Measurements from ENCODE around the gene CST4. TPM values are rescaled to one million over a fixed set of nuclear protein-coding genes. Genes with fewer than 3 reads are reported as not detected.

Gene CST4
- polyA plus RNA-seq, 1 of the 3 experiments (the other 2 are of a cell fraction): not detected

DNA sequence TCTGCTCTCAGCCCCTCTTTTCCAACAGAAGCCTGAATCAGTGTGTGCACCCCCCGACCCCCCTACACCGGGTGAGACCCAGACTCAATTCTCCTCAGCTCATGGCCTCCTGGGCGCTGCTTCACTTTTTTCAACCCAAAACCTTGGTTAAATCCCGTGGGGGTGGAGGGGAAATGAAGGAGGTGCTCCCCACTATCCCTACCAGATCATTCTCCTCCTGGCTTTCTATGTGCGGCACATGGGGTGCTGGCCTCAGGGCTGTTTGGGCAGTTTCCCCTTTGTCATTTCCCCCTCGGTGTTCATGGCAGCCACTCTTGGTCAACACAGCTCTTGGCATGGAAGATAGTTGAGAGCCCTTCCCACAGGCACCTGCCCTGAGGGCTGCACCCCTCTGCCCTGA lies 4.6 kb downstream of the CST4 start:
- Histone ChIP-seq H3K4me1 (ENCODE audit: control insufficient read depth in 1 of 2, insufficient read depth in 2 of 2, low read depth in 1 of 2, low read length in 1 of 2) (no peaks in the 10 kb centered on the region), H3F3A (replicated peaks; ENCODE audit: insufficient read depth) (no peaks in the 10 kb centered on the region), H3K4me2 (no peak overlapping the region), H3K9ac (no peak overlapping the region), H2AFZ (ENCODE audit: low read depth) (no peak overlapping the region), H3K27ac (ENCODE audit: low read depth in 2 of 2, low read length in 1 of 2) (no peak overlapping the region), H3K4me3 (ENCODE audit: low read depth in 2 of 2, low read length in 1 of 2) (no peak overlapping the region), H3K27me3 (ENCODE audit: insufficient read depth) (no peaks in the 10 kb centered on the region; the same call in 1 of the 2 replicates), H3K36me3 (replicated peaks in 1 of 2; ENCODE audit: control insufficient read depth in 1 of 2, insufficient read depth in 2 of 2, low read length in 1 of 2) (no peaks in the 10 kb centered on the region), H3K79me2 (ENCODE audit: insufficient read depth) (no peaks in the 10 kb centered on the region), H4K20me1 (ENCODE audit: insufficient read depth) (no peaks in the 10 kb centered on the region), H3K9me2 (no peaks in the 10 kb centered on the region), H3K9me3 (no peaks in the 10 kb centered on the region)
- ChIA-PET CTCF (no interaction called here), POLR2A (no interaction called here)
- 14% methylated on average over 5 of the region's 6 CpGs for WGBS (ENCODE audit: low lambda C conversion rate)
- no peak for DNase-seq
- TF ChIP-seq FOSL2 (IDR thresholded peaks at IDR 0.05; ENCODE audit: borderline replicate concordance, low read depth) (no peak), TCF12 (IDR thresholded peaks at IDR 0.05) (no peak), CTCF (IDR thresholded peaks at IDR 0.05) (no peak), RFX5 (IDR thresholded peaks at IDR 0.05; ENCODE audit: low read length) (no peak), TAF1 (IDR thresholded peaks at IDR 0.05; ENCODE audit: borderline replicate concordance, low read depth, low read length) (no peak), FOXM1 (IDR thresholded peaks at IDR 0.05; ENCODE audit: low read depth) (no peak), SMC3 (IDR thresholded peaks at IDR 0.05; ENCODE audit: low read depth, low read length) (no peak), FOXJ3 (CRISPR knock-in tag; IDR thresholded peaks at IDR 0.05) (no peak), GABPA (IDR thresholded peaks at IDR 0.05; ENCODE audit: low read depth) (no peak), JUND (IDR thresholded peaks at IDR 0.05) (no peak), EZH2phosphoT487 (IDR thresholded peaks at IDR 0.05; ENCODE audit: borderline replicate concordance, low read depth) (no peak), ELF1 (IDR thresholded peaks at IDR 0.05) (no peak), TEAD4 (IDR thresholded peaks at IDR 0.05; ENCODE audit: borderline replicate concordance, insufficient read depth) (no peak)
- TF ChIP-seq, protein P1, sequence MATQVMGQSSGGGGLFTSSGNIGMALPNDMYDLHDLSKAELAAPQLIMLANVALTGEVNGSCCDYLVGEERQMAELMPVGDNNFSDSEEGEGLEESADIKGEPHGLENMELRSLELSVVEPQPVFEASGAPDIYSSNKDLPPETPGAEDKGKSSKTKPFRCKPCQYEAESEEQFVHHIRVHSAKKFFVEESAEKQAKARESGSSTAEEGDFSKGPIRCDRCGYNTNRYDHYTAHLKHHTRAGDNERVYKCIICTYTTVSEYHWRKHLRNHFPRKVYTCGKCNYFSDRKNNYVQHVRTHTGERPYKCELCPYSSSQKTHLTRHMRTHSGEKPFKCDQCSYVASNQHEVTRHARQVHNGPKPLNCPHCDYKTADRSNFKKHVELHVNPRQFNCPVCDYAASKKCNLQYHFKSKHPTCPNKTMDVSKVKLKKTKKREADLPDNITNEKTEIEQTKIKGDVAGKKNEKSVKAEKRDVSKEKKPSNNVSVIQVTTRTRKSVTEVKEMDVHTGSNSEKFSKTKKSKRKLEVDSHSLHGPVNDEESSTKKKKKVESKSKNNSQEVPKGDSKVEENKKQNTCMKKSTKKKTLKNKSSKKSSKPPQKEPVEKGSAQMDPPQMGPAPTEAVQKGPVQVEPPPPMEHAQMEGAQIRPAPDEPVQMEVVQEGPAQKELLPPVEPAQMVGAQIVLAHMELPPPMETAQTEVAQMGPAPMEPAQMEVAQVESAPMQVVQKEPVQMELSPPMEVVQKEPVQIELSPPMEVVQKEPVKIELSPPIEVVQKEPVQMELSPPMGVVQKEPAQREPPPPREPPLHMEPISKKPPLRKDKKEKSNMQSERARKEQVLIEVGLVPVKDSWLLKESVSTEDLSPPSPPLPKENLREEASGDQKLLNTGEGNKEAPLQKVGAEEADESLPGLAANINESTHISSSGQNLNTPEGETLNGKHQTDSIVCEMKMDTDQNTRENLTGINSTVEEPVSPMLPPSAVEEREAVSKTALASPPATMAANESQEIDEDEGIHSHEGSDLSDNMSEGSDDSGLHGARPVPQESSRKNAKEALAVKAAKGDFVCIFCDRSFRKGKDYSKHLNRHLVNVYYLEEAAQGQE (IDR thresholded peaks at IDR 0.05; ENCODE audit: low read depth, low read length): no peak
- TF ChIP-seq, protein P2, sequence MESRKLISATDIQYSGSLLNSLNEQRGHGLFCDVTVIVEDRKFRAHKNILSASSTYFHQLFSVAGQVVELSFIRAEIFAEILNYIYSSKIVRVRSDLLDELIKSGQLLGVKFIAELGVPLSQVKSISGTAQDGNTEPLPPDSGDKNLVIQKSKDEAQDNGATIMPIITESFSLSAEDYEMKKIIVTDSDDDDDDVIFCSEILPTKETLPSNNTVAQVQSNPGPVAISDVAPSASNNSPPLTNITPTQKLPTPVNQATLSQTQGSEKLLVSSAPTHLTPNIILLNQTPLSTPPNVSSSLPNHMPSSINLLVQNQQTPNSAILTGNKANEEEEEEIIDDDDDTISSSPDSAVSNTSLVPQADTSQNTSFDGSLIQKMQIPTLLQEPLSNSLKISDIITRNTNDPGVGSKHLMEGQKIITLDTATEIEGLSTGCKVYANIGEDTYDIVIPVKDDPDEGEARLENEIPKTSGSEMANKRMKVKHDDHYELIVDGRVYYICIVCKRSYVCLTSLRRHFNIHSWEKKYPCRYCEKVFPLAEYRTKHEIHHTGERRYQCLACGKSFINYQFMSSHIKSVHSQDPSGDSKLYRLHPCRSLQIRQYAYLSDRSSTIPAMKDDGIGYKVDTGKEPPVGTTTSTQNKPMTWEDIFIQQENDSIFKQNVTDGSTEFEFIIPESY (IDR thresholded peaks at IDR 0.05; ENCODE audit: borderline replicate concordance, low read depth): no peak
- TF ChIP-seq, protein P3, sequence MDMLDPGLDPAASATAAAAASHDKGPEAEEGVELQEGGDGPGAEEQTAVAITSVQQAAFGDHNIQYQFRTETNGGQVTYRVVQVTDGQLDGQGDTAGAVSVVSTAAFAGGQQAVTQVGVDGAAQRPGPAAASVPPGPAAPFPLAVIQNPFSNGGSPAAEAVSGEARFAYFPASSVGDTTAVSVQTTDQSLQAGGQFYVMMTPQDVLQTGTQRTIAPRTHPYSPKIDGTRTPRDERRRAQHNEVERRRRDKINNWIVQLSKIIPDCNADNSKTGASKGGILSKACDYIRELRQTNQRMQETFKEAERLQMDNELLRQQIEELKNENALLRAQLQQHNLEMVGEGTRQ (IDR thresholded peaks at IDR 0.05; ENCODE audit: borderline replicate concordance, low read depth, low read length): no peak

Data from SK-N-SH (cell line).